ENCODE results near the gene CLPTM1L.
"Not testable (repeated sequence)": the region's sequence is repeated elsewhere in the genome, so short reads cannot be mapped to it uniquely, and the experiment has no call there.

The CLPTM1L gene

GRCh38 chr5:1339139-1339817 is 5.6 kb downstream of the CLPTM1L start:
- not testable (repeated sequence) for DNase-seq (ENCODE audit: low spot score)

GRCh38 chr5:1338506-1339070 is 6.3 kb downstream of the CLPTM1L start:
- no peak for DNase-seq (ENCODE audit: low spot score)

- DNase-seq (ENCODE audit: low spot score) = no peak
Observed at GRCh38 chr5:1338196-1338490, 6.8 kb downstream of the CLPTM1L start.

GRCh38 chr5:1337489-1338195 is 7.3 kb downstream of the CLPTM1L start:
- no peak for DNase-seq (ENCODE audit: low spot score)

GRCh38 chr5:1336749-1337488 is 8.0 kb downstream of the CLPTM1L start:
- DNase-seq (ENCODE audit: low spot score) = no peak

GRCh38 chr5:1336106-1336561 is 8.8 kb downstream of the CLPTM1L start:
- no peak for DNase-seq (ENCODE audit: low spot score)

GRCh38 chr5:1335540-1336095 is 9.3 kb downstream of the CLPTM1L start:
- no peak for DNase-seq (ENCODE audit: low spot score)

GRCh38 chr5:1334831-1335539 is 9.9 kb downstream of the CLPTM1L start:
- DNase-seq (ENCODE audit: low spot score) = no peak

- no peak for DNase-seq (ENCODE audit: low spot score)
Observed at GRCh38 chr5:1333986-1334385, 10.9 kb downstream of the CLPTM1L start.

GRCh38 chr5:1333286-1333685 is 11.6 kb downstream of the CLPTM1L start:
- DNase-seq (ENCODE audit: low spot score) = not testable (repeated sequence)

- DNase-seq (ENCODE audit: low spot score) = no peak
Observed at GRCh38 chr5:1332461-1333001, 12.4 kb downstream of the CLPTM1L start.

- DNase-seq (ENCODE audit: low spot score) = no peak
Observed at GRCh38 chr5:1331861-1332405, 13.0 kb downstream of the CLPTM1L start.

- no peak for DNase-seq (ENCODE audit: low spot score)
Observed at GRCh38 chr5:1330847-1331831, 13.8 kb downstream of the CLPTM1L start.

- peak; percentile 83 for DNase-seq (ENCODE audit: low spot score)
Observed at GRCh38 chr5:1330146-1330846, 14.6 kb downstream of the CLPTM1L start.

- no peak for DNase-seq (ENCODE audit: low spot score)
Observed at GRCh38 chr5:1329111-1329579, 15.8 kb downstream of the CLPTM1L start.

- DNase-seq (ENCODE audit: low spot score) = not testable (repeated sequence)
Observed at GRCh38 chr5:1328237-1329110, 16.4 kb downstream of the CLPTM1L start.

GRCh38 chr5:1326901-1327756 is 17.8 kb downstream of the CLPTM1L start:
- DNase-seq (ENCODE audit: low spot score) = not testable (repeated sequence)
